Measurements from ENCODE around the gene CRB1.

The CRB1 gene

GRCh38 chr1:197268012-197268411 lies at the start of gene CRB1:
Gene CRB1, plus strand, starts transcription at chr1:197268252. Its CDS starts 161 bp downstream, at chr1:197268413.
- DNase-seq (ENCODE audit: low read depth): no peak

DNA sequence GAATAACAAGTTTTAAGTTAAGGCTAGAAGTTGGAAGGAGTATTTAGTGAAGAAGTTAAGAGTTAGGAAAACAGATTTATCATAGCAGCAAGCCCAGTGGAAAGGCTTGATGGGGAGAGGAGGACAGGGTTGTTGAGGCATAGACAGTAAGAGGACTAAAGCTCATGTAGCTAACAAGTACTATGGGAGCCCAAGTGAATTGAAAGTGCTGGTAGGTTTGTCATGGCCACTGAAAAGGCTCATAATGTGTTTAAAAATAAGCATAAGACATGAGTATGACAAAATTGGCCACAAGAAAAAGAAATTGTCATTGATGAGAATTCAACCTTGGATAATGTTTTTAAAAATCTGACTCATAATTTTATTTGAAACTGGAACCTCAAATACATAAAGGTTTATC lies 49.2 kb upstream of the CRB1 start:
- no peak for DNase-seq (ENCODE audit: low read depth)

DNA sequence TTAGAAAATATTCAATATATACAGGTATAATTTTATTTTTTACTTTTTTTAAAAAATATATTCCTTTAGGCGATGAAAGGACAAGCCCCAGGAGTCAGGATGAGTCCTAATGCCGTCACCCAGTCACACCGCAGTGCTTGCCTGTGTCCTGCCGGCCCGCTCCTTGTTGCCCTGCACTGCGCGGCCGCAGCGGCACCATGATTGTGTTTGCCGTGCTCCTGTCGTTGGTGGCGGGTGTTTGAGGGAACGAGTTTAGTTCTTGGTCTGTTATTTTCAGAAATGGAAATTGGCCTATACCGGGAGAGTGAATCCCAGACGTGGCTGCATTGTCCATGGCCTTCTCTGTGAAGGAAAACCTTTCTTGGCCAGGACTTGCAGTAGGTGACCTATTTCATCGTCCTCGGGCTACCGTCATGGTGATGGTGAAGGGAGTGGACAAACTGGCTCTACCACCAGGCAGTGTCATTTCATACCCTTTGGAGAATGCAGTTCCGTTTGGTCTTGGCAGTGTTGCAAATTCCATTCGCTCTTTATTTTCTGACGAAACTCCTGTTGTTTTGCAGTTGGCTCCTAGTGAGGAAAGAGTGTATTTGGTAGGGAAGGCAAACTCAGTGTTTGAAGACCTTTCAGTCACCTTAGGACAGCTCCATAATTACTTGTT lies 45.9 kb upstream of the CRB1 start:
- no peak for DNase-seq (ENCODE audit: low read depth)

GRCh38 chr1:197222780-197223179 lies 45.3 kb upstream of the CRB1 start:
- no peak for DNase-seq (ENCODE audit: low read depth)

DNA sequence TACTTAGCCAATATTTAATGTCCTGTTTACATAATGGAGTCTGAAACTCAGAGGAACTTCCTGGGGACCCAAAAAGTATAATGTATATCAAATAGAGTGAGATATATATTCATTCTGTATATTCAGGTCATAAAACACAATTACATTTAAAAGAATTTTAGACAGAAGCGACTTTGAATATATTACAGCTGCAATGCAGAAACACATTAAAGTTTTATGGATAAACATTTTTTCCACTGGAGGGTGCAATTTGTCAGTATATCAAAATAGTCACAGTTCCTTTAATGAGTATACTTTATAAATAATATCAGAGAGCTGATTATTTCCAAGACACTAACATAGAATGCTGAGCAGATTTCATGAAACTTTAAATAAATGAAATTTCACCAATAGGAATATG lies 43.9 kb upstream of the CRB1 start:
- no peak for DNase-seq (ENCODE audit: low read depth)

DNA sequence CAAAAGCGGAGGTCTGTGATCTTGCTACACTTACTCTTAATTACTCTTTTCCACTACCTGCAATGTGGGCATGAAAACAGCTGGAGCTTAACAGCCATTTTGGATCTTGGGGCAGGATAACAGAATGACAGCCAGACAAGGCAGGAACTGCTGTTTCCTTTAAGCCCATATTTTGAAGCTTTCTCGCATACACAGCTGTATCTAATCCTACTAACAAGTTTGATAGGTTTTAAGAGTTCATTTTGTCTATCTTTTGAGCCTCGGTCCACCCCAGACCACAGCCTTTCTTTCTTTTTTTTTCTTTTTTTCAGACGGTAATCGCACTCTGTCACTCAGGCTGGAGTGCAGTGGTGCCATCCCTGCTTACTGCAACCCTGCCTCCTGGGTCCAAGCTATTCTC lies 42.4 kb upstream of the CRB1 start:
- no peak for DNase-seq (ENCODE audit: low read depth)

- DNase-seq (ENCODE audit: low read depth): no peak
Observed at GRCh38 chr1:197234581-197234980, 33.5 kb upstream of the CRB1 start.

DNA sequence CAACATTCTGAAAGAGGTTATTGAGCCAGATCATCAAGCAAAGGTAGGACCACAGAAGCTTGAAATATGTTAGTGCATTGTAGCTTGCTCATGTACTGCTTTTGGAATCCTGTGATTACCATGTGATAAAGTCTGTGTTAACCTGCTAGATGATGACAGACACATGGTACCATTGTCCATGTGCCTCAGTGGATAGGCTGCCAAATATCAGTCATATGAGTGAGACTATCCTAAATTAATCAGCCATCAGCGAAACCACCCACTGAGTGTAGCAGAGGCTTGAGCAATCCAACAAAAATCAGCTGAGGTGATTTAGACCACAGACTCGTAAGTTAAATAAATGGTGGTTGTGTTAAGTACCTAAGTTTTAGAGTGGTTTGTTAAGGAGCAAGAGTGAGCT lies 32.7 kb upstream of the CRB1 start:
- DNase-seq (ENCODE audit: low read depth): no peak

DNA sequence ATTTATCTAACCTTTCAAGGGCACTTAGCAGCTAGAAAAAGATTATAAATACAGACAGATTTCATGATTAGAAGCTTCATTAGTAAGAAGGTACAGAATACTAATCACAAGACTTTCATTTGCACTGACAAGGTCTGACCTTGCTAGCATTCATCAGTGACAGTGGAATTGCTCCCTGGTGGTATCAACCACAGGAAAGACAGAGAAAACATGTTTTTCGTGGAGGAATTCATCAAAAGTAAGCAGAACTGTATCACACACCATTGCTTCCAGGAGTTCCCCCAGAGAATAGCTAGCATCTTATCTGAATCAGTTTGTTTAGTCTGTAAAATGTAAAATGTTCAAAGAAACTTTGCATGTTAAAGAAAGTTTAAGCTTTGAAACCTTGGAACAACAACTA lies 20.6 kb upstream of the CRB1 start:
- no peak for DNase-seq (ENCODE audit: low read depth)

- no peak for DNase-seq (ENCODE audit: low read depth)
Observed at GRCh38 chr1:197249324-197249723, 18.7 kb upstream of the CRB1 start.

GRCh38 chr1:197250616-197251015 lies 17.4 kb upstream of the CRB1 start:
- DNase-seq (ENCODE audit: low read depth): no peak

GRCh38 chr1:197252973-197253372 lies 15.1 kb upstream of the CRB1 start:
- DNase-seq (ENCODE audit: low read depth): no peak

- no peak for DNase-seq (ENCODE audit: low read depth)
Observed at GRCh38 chr1:197254866-197255265, 13.2 kb upstream of the CRB1 start.

- DNase-seq (ENCODE audit: low read depth): no peak
Observed at GRCh38 chr1:197264936-197265567, 3.0 kb upstream of the CRB1 start.

DNA sequence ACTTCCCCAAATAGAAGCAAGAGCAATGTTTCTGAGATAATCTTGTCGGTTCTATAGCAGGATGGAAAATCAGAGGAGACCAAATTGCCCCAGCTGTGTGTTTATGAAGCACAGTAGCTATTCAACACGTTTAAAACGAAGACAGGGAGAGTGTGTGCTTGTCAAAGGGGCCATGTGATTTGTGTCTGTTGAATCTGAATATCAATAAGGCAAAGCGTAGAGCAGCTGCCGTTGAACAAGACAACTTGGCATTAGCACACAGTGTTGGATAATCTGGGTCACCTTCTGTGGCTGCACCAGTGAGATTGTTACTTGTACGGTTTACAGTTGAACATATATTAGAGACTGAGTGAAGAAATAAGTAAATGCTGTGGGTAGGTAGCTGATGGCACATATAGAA lies 1.0 kb downstream of the CRB1 start:
- DNase-seq (ENCODE audit: low read depth): no peak

DNA sequence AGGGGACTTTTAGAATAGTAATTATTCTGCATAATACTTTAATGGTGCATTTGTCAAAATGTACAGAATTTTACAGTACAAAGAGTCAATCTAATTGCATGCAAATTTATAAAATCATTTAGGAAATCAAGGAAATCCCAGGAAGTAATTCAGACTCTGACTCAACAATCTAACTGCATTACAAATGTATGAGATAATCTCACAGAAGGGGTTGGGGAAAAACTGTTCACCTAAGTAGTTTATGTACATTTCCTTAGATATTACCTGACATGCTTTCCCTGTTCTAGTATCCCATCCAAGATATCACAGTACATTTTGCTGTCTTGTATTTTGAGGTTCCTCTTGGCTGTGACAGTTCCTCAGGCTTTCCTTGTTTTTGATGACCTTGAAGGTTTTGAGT lies 4.7 kb downstream of the CRB1 start:
- DNase-seq (ENCODE audit: low read depth): no peak

DNA sequence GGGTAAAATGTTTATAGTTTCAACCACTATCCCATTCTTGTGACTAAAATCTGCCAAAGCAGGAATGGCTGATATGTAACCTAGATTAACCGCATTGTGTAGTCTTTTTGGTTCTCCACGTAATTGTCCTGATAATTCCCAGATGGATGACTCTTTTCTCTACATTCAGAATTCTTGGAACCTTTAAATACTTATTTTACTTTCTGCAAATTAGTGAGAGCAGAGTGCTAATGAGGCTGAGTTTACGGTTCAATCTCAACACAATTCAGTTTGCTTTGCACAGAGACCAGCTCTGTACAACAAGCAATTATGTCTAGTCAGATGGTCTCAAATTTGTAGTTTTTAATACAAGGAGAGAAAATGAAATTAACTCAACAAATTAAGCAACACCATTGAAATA lies 9.1 kb downstream of the CRB1 start:
- no peak for DNase-seq (ENCODE audit: low read depth)

DNA sequence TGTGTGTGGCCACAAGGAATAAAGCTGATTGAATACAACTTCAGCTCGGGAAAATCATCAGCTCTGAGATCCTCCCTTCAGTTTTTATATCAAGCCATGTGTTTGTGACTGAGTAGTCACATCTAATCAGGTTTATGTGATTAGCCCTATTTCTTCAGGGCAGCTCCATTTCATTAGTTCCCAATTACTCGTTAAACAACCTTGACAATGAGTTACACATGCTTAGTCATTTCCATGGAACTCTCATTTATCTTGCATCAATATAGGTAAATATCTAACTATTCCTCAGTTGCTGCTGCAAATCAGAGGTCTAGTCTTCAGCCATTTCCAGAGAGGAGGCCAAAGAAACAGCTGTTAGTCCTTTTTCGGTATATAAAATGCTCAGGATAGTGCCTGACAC lies 16.3 kb downstream of the CRB1 start:
- DNase-seq (ENCODE audit: low read depth): no peak

- DNase-seq (ENCODE audit: low read depth): no peak
Observed at GRCh38 chr1:197284966-197285365, 16.9 kb downstream of the CRB1 start.

GRCh38 chr1:197285526-197286205 lies 17.6 kb downstream of the CRB1 start:
- no peak for DNase-seq (ENCODE audit: low read depth)

DNA sequence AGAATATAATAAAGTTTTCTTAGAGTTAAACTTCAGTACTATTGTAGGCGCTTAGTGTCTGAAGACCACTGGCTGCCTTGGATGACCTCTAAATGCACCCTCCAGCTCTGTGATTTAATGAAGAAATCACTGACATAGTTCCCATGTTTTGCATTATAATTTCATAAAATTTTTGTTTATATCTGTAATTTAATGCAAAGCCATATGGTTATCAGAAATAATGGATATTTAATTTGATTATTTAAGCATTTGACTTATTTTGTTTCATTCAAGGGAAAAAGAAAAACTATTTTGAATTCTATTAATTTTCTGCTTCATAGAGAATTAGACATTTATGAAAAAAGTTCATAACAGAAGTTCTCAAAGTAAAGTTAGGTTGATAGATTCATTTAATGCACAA lies 18.6 kb downstream of the CRB1 start:
- no peak for DNase-seq (ENCODE audit: low read depth)

GRCh38 chr1:197287863-197288262 lies 19.8 kb downstream of the CRB1 start:
- DNase-seq (ENCODE audit: low read depth): no peak

DNA sequence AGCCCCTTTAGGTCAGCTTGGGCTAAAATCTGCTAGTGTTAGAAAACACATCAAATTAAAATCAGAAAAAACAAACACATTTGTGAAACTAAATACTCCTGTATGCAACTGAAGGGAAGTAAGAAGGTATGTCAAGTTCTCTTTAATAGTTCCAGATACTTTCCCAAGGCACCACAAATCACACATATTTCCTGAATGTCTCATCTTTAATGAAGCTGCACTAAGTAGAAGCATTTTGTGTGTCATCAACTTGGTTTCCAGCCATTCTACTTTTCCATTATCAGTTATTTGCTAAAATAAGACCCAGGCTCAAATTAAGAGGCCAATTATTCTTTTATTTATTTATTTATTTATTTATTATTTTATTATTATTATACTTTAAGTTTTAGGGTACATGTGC lies 34.7 kb downstream of the CRB1 start:
- no peak for DNase-seq (ENCODE audit: low read depth)

GRCh38 chr1:197303463-197303862 lies 35.4 kb downstream of the CRB1 start:
- DNase-seq (ENCODE audit: low read depth): no peak
